Bone marrow (tissue), 2 donors: ENCODE measurements around the gene SEMA3G.

ENCODE experiments used
- DNase-seq, 2 donors: peaks; one replicate each; lab custom pipeline; 2025; lab: John Stamatoyannopoulos, UW

Gene SEMA3G

DNA sequence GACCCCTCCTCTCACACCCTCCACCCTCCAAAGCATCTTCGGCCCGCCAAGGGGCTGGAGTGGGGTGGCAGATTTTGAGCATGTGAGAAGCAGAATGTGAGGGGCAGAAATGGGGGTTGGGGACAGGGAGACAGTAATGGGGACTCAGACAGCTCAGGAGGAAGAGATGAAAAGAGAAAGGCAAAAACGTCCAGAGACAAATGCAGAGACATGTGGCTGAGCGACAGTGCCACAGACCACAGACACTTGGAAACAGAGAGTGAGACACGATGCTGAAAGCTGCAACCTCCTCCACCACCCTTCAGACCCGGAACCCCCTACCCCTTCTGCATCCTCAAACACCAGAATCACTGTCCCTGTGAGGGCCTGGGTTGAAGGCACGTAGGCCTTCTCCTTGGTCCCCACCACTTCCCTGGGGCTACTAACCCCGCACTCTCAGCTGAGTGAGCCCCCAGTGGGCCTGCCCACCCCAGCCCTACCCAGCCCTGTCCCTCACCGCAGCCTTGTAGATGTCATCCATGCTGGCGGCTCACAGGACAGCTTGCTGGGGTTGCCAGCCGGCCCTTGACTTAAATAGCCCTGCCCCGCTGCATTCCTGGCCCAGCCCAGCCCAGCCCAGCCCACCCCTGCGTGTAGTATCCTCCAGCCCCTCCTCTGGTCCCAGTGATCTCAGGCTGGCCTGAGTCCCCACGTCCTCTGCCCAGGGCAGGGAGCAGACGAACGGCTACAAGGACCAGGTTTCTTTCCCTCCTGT, 8.8 kb upstream of the SEMA3G start, which contains the start of gene TNNC1:
TSS of gene TNNC1 (minus strand) at position 546 of the 754 bp plus-strand sequence. CDS start at position 520, 26 bp downstream.
- DNase-seq: no peak

DNA sequence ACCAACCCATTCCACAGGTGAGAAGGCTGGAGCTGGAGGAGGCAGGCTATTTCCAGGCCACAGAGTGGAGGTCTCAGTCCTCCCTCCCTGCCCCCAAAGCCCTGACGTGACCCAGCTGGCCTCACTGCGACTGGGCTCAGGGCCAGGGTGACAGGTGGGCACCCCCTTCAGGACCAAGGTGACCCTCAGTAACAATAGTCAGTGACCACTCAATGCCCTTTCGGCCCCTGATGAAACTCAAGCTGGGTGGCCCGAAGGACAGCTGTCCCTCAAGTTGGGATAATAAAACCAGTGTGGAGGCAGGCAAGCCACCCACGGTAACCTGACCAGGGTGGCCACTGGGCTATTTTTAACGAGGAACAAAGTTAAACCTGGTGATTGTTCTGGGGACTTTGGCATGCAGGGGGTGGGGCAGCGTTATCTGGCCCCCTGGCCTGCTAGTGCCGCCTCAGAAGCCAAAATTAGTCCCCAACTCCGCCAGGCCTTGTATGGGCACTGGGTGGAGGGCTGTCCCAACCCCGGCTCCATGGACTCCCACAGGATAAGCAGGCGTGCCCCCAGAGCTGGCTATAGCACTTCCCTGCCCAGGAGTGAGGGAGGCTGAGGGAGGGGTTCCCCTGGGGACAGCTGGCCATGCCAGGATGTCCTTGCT, 7.8 kb upstream of the SEMA3G start:
- DNase-seq: no peak

DNA sequence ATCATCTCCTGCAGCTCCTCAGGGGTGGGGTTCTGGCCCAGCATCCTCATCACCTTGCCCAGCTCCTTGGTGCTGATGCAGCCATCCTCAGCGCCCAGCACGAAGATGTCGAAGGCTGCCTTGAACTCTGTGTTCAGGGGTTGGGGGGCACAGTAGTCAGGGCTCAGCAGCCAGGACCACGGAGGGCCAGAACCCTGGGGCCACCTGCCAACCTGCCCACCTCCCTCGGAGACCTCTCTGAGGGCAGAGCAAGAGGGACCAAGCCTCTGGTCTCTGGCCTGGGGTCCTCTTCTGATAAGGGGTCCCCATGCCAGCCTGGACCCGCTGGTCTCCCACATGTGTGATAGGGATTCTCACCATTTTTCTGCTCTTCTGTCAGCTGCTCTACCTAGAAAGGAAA, 7.2 kb upstream of the SEMA3G start:
- no peak for DNase-seq

DNA sequence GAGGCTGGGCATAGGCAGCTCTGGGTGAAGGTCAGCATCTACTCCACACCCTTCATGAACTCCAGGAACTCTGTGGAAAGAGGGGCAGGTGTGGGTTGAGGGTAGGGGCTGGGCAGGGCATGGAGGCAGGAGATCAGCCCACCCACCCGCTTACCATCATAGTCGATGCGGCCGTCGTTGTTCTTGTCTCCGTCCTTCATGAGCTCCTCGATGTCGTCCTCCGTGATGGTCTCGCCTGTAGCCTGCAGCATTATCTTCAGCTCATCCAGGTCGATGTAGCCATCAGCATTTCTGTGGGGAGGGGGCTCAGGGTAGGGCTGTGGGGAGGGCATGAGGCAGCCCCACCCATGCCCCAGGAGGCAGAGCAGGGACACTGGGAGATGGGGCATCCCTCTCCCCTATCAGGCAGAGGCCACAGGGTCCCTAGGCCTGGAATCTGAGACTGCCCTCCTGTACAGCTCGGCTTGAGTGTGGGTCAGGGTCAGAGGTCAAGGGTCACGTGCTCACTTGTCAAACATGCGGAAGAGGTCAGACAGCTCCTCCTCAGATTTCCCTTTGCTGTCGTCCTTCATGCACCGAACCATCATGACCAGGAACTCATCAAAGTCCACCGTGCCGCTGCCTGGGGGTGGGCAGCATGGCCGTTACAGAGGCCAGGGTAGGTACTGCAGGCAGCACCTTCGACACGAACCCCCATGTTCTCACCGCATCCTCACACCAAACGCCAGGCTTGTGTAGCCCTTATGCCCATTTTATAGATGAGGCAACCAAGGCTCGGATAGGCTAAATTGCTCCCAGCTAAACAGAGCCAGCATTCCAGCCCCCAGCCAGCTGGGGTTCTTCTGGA, 6.6 kb upstream of the SEMA3G start:
- no peak for DNase-seq

DNA sequence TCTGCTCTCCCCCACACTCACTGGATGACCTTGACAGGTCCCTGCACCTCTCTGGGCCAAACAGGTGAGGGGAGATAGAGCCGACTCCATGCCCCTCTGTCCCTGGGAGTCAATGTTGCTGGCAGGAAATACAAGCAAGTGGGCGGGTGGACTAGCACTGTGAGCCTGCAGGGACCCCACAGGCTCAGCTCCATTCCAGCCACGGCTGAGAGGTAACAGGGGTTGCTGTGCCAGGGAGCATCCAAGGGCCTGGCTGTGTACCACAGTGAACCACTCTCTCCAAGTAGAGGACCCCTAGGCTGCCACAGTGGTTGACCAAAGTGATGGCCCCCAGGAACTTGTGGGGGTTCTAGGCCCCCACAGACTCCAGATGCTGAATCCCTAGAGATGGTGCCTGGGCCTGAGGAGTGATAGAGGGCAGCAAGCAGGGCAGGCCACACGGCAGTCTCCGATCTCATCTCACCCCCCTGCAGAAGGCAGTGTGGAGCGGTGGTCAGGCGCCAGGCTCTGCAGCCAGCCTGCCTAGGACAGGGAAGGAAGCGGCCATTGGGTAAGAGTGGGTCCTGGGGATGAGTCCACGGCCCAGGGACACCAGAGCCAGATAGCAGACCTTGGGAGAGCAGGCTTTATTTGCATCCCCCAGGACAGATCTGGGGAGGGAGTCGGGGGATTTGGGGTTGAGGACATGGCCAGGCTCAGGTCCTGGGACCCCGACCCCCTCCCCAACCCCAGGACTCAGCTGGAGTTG, 5.8 kb upstream of the SEMA3G start:
- DNase-seq: no peak

DNA sequence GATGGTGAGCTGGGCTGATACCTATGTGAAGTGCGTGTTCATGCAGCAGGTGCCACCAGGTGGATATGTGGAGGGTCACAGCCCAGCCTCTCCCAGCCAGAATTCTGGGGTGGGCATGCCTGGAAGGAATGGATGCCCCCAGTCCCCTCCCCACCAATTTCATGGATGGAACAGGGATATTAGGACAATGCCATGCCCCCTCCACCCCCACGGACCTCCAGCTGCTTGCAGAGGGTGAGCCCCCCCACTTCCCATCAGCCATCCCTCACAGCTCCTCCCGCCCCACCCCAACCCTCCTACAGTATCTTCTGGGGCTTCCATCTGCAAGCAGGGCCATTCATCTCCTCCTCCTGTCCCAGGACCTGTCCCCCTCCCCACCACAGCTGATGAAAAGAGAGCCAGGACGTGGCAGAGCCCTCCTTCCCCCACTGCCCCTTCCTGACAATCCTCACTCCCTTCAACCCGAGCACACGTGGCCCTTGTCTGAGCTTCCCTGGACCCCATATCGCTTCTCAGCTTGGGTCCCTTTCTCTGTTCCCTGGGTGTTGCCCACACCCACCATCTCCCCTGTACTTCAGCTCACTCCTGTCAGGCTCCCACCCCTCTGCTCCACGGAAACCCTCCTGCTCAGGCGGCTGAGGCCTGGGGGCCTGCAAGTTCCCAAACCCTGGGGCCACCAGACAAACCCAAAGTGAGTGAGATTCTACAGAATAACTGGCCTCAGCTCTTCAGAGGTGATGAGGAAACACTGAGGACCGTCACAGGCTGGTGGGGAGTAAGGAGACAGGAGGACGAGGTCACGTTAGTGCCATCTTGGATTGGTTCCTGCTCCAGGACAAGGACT, 2.8 kb upstream of the SEMA3G start:
- no peak for DNase-seq

DNA sequence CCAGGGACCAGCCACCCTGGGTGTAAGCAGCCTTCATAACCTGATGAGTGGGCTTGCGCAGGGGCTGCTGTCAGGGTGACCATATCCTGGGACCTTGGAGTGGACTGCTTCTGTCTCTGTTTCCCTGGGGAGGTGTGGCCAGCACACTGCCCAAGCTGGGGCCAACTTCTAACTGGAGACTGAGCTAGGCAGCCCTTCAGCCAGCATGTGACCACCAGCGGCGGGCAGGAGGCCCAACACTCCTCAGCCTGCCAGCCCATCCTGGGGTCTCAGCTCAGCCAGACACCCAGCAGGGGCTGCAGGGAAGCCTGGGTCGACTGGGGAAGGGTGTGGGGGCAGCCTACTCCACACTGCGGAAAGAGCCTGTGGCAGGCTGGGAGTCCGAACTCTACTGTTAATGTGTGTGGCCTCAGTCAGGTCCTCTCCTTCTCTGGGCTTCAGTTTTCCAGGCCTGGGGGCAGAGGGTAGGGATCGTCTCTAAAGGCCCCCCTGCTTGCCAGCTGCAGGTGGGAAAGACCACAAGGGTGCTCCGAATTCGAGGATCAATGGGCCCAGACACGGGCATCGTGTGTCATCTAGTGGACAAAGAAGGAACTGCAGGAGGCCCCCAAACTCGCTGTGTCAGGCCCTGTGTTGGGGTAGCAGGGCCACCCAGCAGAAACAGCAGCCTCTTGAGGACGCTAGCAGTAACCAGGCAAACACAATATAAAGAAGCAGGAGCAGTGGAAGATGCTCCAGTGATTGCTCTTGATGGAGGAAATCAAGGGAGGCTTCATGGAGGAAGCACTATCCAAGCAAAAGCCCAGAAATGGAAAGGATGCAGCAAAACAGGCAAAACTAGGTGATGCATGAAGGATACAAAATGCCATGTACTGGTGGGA, 2.0 kb upstream of the SEMA3G start:
- peak; percentile 48 to 73 for DNase-seq

DNA sequence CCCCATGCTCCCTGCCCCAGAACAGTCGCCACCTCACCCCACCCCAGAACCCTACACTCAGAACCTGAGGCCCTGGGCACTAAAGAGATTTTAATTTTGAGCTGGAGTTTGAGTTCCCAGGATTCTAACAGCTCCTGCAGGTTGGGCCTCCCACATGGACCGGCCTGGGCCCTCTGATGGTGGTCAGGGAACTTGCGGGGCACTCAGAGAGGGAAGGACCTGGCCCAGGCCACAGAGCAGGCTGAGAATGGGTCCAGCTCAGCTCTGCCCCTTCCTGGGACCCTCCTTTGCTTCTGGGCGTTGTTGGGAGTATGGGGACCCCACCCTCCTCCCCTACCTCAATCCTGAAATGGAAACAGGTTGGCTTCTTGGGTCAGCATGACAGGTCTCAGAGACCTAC, 1.1 kb upstream of the SEMA3G start:
- DNase-seq: no peak

DNA sequence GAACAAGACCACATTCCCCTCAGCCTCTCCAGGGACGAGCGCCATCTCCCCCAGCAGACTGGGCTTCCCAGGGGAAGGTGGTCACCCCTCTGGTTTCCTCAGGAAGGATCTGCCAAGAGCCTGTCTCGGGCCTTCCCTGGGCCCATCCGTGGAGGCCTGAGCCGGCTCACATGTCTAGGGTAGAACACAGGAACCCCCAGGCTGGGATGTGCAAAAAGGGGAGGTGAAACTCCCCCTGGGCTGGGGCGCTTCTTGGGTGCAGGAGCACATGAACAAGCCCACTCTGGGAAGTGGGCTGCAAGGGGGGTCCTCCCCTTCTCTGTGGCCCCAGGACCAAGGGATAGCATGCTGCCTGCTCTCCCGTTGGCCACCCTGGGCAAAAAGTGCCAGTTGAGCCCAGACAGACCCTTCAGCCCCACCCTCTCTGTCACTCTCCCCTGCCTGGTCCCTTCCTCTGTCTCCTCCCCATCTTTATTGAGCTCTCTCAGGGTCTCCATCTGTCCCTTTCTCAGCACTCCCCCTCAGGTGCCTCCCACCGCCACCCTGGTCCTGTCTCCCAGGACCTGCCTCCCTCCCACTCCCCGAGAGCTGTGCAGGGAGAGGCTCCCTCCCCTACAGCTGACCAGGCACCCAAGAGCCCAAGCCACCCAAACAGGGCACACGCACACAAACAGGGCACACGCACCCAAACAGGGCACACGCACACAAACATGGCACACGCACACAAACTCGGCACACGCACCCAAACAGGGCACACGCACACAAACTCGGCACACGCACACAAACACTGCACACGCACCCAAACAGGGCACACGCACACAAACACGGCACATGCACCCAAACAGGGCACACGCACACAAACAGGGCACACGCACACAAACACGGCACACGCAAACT, 864 bp downstream of the SEMA3G start:
- no peak for DNase-seq

DNA sequence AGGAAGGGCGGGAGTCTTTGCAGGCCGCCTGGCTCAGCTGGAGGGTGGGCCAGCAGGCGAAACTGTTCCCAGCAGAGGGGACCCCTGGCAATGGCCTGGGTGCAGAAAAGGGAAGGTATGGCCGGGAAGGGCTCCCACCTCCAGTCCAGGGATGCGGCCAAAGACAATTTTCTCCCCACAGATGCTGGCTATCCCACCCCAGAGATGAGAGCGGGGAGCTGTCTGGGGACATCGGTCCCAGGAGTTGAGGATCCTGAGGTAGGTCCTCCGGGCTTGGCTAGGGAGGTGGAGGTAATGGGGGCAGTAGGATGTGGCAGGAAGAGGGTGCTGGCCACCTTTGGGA, 1.7 kb downstream of the SEMA3G start:
- no peak for DNase-seq

DNA sequence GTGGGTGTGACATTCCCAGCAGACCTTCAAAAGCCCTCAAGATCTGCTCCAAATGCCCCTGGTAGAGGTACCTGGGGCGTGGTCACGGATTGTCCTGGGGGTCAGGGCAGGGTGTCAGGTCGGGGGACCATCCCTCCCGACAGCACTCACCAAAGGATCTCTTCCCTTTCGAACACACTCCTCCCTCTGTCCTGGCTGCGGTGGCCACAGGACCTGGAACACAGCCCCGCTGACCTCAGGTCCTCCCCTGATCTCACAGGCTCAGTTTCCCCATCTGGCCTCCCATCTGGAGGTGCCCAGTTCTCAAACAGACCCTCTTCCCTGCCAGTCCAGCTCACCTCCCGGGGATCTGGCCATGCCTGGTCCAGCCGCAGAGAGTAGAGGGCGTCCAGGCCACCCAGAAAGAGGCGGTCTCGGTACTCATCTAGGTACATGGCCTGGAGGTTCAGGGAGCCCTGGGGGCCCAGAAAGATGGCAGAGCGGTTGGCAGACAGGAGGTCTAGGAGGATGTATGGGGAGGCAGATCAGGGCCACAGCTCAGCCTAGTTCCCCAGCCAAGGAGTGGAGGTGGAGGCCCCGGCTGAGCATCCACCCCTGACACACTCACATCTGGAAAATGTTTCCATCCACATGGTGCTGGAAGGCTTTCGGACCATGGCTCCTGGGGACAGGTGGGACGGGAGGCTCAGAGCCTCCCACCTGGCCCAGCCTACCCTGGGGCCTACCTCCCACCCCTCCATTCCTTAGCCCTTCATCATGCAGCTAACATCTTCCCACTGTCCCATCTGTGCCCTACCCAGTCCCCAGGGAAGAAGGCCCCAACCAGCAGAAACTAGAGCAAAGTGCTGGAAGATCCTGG, 2.3 kb downstream of the SEMA3G start:
- no peak for DNase-seq

DNA sequence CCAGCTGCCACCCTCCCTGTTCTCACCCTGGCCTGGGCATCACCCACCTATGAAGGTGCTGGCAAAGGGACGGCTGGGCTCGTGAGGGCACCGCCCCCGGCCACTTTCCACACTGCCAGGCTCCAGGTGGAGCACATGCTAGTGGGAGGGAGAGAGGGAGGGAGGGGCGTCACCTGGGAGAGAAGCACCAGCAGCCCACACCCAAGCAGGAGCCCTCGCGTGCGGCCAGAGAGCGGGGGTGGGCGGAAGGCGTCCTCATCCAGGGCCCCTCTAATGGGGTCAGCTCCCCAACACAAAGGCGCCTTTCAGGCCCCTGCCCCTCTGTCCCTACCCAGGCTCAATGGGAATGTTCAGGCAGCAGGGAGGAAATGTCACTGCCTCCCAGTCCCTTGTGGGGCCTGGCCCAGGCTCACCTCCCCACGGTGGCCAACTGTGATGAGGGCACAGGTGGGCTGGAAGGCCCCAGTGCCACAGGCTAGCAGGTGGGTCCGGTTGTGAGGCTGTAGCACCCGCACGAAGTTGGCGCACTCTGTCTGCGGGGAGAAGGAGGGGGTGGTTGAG, 3.1 kb downstream of the SEMA3G start:
- no peak for DNase-seq

DNA sequence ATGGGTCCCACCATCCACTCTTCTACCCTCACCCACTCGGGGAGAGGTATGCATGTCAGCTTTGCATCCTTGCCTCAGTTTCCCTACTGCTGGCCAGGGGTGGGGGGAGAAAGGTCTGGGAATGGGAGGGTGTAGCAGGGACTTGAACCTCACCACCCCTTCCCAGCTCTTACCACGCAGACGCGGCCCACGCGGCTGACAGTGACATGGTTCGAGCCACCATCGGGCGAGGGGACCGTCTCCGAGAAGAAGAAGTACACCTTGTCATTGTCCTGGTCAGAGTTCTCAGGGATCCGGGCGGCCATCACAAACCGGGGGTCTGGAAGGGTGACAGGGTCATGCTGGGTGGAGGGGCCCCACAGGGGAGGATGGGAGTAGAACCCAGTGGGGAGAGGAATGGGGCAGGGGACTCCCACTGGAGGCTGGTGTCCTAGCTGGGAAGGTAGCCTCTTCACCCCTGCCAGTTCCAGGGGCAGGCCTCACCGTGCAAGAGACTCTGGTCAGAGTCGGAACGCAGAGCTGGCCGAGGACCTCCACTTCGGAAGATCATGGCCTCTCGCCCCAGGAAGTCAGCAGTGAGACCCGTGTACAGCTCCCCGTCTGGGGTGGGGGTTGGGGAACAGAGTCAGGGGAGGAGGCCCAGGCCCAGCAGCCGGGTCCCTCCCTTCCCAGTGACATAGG, 3.7 kb downstream of the SEMA3G start:
- DNase-seq: no peak

DNA sequence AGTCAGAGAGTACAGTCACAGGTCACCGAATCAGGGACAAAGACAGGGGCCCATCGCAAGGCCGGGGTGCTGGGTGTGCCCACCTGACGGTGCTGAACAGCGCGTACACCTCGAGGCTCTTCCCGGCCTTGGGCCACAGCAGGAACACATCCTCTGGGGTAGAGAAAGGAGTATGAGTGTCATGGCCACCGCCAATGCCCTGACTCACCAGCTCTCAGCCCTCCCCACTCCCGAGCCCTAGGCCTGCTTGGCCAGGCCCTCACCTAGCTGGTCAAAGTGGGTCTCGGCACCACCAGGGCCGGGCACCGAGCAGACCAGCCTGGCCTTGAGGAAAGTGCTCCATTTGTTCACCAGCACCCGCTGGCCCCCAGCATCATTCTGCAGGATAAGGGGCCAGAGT, 4.2 kb downstream of the SEMA3G start:
- DNase-seq: no peak

DNA sequence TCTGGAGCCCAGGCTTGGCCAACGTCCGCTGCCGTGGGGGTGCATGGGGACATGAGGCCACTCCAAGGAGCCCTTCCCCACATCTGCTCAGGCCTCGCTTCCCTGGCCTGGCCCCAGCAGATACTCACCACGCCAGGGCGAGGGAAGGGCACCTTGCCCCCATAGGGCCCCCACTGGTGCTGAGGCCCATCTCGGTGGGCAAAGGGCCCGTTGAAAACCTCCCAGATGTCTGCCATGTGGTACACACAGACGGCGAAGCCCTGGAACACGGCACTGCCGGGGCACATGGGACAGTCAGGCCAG, 4.7 kb downstream of the SEMA3G start:
- no peak for DNase-seq

DNA sequence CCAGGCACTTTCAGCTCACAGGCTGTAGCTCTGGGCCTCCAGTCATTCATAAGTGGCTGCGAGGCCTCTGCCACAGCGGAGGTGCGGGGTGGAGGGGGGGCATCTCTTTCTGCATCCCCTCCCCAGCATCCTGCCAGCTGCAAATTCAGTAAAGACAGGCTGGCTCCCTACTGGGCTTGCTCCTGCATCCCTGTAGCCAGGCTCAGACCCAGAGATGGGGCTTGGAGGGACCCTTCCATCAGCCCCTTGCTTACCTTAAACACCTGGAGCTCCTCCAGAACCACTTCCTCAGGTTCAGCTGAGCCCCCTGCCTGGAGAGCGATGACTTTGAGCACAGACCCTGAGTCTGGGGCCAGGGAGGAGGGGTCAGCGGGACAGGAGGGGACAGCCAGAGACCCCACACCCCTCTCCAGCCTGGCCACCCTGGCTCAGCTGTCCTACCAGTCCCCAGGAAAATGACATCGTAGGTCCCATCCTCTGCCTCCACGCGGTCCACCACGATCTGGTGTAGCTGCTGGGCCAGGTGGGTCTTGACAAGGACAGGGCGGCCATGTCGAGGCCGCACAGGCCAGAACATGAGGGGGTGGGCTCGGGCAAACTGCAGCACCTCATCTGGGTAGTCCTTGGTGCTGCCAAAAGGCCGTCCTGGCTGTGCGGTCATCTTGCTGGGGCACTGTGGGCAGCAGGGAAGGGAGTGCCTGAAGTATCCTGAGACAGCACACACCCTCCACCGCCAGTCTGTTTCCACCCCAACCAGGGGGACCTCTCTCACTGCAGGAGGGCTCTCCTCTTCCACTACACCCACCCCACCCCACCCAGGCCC, 5.3 kb downstream of the SEMA3G start:
- DNase-seq: no peak
